Transverse colon (tissue), 4 donors: Measurements from ENCODE around the gene DLGAP1.

Source experiments
- EP300 ChIP-seq: sonication (generic); formaldehyde crosslinking; IDR thresholded peaks from one replicate; pipeline ENCODE4 v1.6.1; 2017; ENCODE audit warnings: antibody characterized with exemption, low read depth
- POLR2AphosphoS5 ChIP-seq, 3 donors: sonication (generic); formaldehyde crosslinking; IDR thresholded peaks; one replicate each; pipeline ENCODE4 v1.6.1; 2016; ENCODE audit warnings: antibody characterized with exemption in 3 of 3
- TF ChIP-seq, protein P1 (sequence below), 5 experiments: fragments of 200-600 bp in 3 of 5; fragments of 450-650 bp in 2 of 5; sonication (generic) in 3 of 5; IDR thresholded peaks; 1 replicate in 2 of 5; 2 replicates in 3 of 5; pipeline ENCODE4 v1.5.1; 2016 to 2017; ENCODE audit warnings: antibody characterized with exemption in 5 of 5, inconsistent platforms in 3 of 5, mild to moderate bottlenecking in 2 of 5, moderate library complexity in 1 of 5

DNA sequence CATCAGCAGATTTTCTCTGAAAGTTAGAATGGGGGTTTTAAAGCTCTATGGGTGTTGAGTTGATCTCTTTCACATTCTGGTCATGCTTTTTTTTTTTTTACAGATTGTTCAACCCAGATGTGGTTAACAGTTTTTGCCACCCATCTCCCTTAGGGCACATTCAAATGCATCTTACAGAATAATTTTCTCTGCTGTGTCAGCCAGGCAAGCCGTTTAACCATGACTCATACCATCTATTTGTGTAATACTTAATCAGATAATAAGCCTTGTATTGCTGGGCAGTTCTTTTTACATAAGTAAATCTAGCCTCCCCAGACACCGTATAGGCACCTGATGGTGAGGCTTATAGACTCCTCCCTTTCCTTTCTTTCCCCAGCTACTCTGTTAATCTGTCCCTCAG, 943.1 kb downstream of the DLGAP1 start:
- TF ChIP-seq POLR2AphosphoS5 (IDR thresholded peaks at IDR 0.05) = no peak
- TF ChIP-seq, protein P1, sequence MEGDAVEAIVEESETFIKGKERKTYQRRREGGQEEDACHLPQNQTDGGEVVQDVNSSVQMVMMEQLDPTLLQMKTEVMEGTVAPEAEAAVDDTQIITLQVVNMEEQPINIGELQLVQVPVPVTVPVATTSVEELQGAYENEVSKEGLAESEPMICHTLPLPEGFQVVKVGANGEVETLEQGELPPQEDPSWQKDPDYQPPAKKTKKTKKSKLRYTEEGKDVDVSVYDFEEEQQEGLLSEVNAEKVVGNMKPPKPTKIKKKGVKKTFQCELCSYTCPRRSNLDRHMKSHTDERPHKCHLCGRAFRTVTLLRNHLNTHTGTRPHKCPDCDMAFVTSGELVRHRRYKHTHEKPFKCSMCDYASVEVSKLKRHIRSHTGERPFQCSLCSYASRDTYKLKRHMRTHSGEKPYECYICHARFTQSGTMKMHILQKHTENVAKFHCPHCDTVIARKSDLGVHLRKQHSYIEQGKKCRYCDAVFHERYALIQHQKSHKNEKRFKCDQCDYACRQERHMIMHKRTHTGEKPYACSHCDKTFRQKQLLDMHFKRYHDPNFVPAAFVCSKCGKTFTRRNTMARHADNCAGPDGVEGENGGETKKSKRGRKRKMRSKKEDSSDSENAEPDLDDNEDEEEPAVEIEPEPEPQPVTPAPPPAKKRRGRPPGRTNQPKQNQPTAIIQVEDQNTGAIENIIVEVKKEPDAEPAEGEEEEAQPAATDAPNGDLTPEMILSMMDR (IDR thresholded peaks at IDR 0.05) = no peak
- no peak for TF ChIP-seq EP300
